GM23338 (cell line): ENCODE results near the gene GPC5. TPM values are rescaled to one million over a fixed set of nuclear protein-coding genes. Genes with fewer than 3 reads are reported as not detected.

ENCODE experiments used
- ATAC-seq: fragments of 200-7000 bp; cut with Tn5 transposase; 3 replicates; pipeline ENCODE4 v1.9.1; 2020
- DNase-seq: peaks from one replicate; pipeline ENCODE4 v3.0.0-alpha.2; 2015; ENCODE audit warnings: low spot score
- H2AFZ ChIP-seq: fragments of 200-600 bp; sonication (generic); 2 replicates; pipeline ENCODE4 v1.8.0; 2016; ENCODE audit warnings: antibody characterized with exemption, mild to moderate bottlenecking, moderate library complexity
- H3F3A ChIP-seq: fragments of 200-600 bp; sonication (generic); replicated peaks from 2 replicates; pipeline ENCODE4 v1.8.0; 2017; ENCODE audit warnings: antibody characterized with exemption, mixed run types, low read depth
- H3K27ac ChIP-seq: fragments of 200-600 bp; sonication (generic); 2 replicates; pipeline ENCODE4 v1.6.1; 2016; ENCODE audit warnings: low read depth
- H3K27me3 ChIP-seq: fragments of 200-600 bp; sonication (generic); 2 replicates; pipeline ENCODE4 v1.8.0; 2016; ENCODE audit warnings: mild to moderate bottlenecking, mixed run types, moderate library complexity; ENCODE audit not compliant: insufficient read depth
- H3K36me3 ChIP-seq: fragments of 200-600 bp; sonication (generic); 2 replicates; pipeline ENCODE4 v1.8.0; 2016; ENCODE audit warnings: mild to moderate bottlenecking; ENCODE audit not compliant: insufficient read depth
- H3K4me1 ChIP-seq: fragments of 200-600 bp; sonication (generic); 2 replicates; pipeline ENCODE4 v1.8.0; 2016; ENCODE audit warnings: mild to moderate bottlenecking, moderate library complexity; ENCODE audit not compliant: insufficient read depth
- H3K4me2 ChIP-seq: fragments of 200-600 bp; sonication (generic); 2 replicates; pipeline ENCODE4 v1.7.1; 2017; ENCODE audit warnings: mixed run types
- H3K4me3 ChIP-seq: fragments of 200-600 bp; sonication (generic); 2 replicates; pipeline ENCODE4 v1.6.1; 2016; ENCODE audit warnings: mixed run types
- H3K79me2 ChIP-seq: fragments of 200-600 bp; sonication (generic); replicated peaks from 2 replicates; pipeline ENCODE4 v1.8.0; 2017; ENCODE audit warnings: mild to moderate bottlenecking; ENCODE audit not compliant: insufficient read depth
- H3K9me2 ChIP-seq: fragments of 200-600 bp; sonication (generic); 2 replicates; pipeline ENCODE4 v1.8.0; 2017; ENCODE audit not compliant: insufficient read depth
- H4K20me1 ChIP-seq: fragments of 200-600 bp; sonication (generic); replicated peaks from 2 replicates; pipeline ENCODE4 v1.8.0; 2017; ENCODE audit warnings: mild to moderate bottlenecking; ENCODE audit not compliant: insufficient read depth
- H3K27ac Mint-ChIP-seq: 2 replicates; pipeline ENCODE4 v1.8.0; 2020; ENCODE audit warnings: inconsistent platforms, mild to moderate bottlenecking, moderate library complexity, mixed read lengths
- H3K27me3 Mint-ChIP-seq: 3 replicates; pipeline ENCODE4 v1.8.0; 2022; ENCODE audit warnings: low read depth, mild to moderate bottlenecking, moderate library complexity, mixed read lengths, inconsistent platforms; ENCODE audit not compliant: insufficient read depth, poor library complexity
- H3K36me3 Mint-ChIP-seq: 3 replicates; pipeline ENCODE4 v1.8.0; 2021; ENCODE audit warnings: low read depth, mild to moderate bottlenecking, inconsistent platforms, moderate library complexity, mixed read lengths
- H3K4me1 Mint-ChIP-seq: 3 replicates; pipeline ENCODE4 v1.8.0; 2020; ENCODE audit warnings: mild to moderate bottlenecking, inconsistent platforms, mixed read lengths
- H3K4me3 Mint-ChIP-seq: 3 replicates; pipeline ENCODE4 v1.8.0; 2021; ENCODE audit warnings: moderate library complexity, mild to moderate bottlenecking, inconsistent platforms, mixed read lengths
- H3K9me3 Mint-ChIP-seq: 3 replicates; pipeline ENCODE4 v1.8.0; 2020; ENCODE audit warnings: moderate library complexity, mild to moderate bottlenecking, inconsistent platforms, mixed read lengths
- CREB1 ChIP-seq: fragments of 250-450 bp; sonication (Bioruptor Pico); IDR thresholded peaks from 2 replicates; pipeline ENCODE4 v1.5.0; 2020; ENCODE audit warnings: low read depth, mild to moderate bottlenecking, moderate library complexity
- CTCF ChIP-seq, 2 experiments: fragments of 200-600 bp in 1 of 2; sonication (generic) in 1 of 2; conservative IDR thresholded peaks; 2 replicates each; pipeline versions ENCODE4 v1.5.1 to v1.6.1; 2016 to 2017; ENCODE audit warnings: antibody characterized with exemption in 2 of 2, low read depth in 2 of 2, mild to moderate bottlenecking in 2 of 2, moderate library complexity in 1 of 2
- ETS1 ChIP-seq: IDR thresholded peaks from 2 replicates; pipeline ENCODE4 v1.6.1; 2016; ENCODE audit warnings: antibody characterized with exemption
- EZH2 ChIP-seq: fragments of 200-600 bp; sonication (generic); IDR thresholded peaks from one replicate; pipeline ENCODE4 v1.8.0; 2017; ENCODE audit warnings: antibody characterized with exemption, mild to moderate bottlenecking, low read depth; ENCODE audit not compliant: unreplicated experiment
- EZH2phosphoT487 ChIP-seq: fragments of 200-600 bp; sonication (generic); IDR thresholded peaks from one replicate; pipeline ENCODE4 v1.8.1; 2018; ENCODE audit warnings: antibody characterized with exemption; ENCODE audit not compliant: unreplicated experiment
- JUNB ChIP-seq: IDR thresholded peaks from one replicate; pipeline ENCODE4 v1.6.1; 2016; ENCODE audit warnings: antibody characterized with exemption; ENCODE audit not compliant: unreplicated experiment
- NANOG ChIP-seq: IDR thresholded peaks from 2 replicates; pipeline ENCODE4 v1.6.1; 2016; ENCODE audit warnings: antibody characterized with exemption, borderline replicate concordance
- POLR2AphosphoS5 ChIP-seq: IDR thresholded peaks from 2 replicates; pipeline ENCODE4 v1.6.1; 2016; ENCODE audit warnings: antibody characterized with exemption, low read depth
- REST ChIP-seq: IDR thresholded peaks from one replicate; pipeline ENCODE4 v1.6.1; 2018; ENCODE audit warnings: antibody characterized with exemption; ENCODE audit not compliant: unreplicated experiment
- STAT1 ChIP-seq: IDR thresholded peaks from one replicate; pipeline ENCODE4 v1.6.1; 2016; ENCODE audit warnings: antibody characterized with exemption; ENCODE audit not compliant: unreplicated experiment
- ZNF114 ChIP-seq: fragments of 250-450 bp; sonication (Bioruptor Pico); IDR thresholded peaks from 2 replicates; pipeline ENCODE4 v1.5.0; 2020; ENCODE audit warnings: mild to moderate bottlenecking, moderate library complexity
- ZNF331 ChIP-seq: fragments of 250-450 bp; sonication (Bioruptor Pico); IDR thresholded peaks from 2 replicates; pipeline ENCODE4 v1.5.0; 2020; ENCODE audit warnings: low read depth, mild to moderate bottlenecking, moderate library complexity
- ZNF462 ChIP-seq: fragments of 250-450 bp; sonication (Bioruptor Pico); IDR thresholded peaks from 2 replicates; pipeline ENCODE4 v1.5.0; 2020; ENCODE audit warnings: mild to moderate bottlenecking, moderate library complexity
- polyA plus RNA-seq: library from polyadenylated mRNA; unstranded; fragments of >200 nt; fragmentation: Nextera tagmentation; extraction: Ambion mirVana; gene quantifications from 2 replicates; pipeline ENCODE4 v1.2.1, GENCODE V29; 2016
- total RNA-seq: library from RNA; depleted of rRNA; stranded (reverse); fragments of >200 nt; shearing (Covaris generic); gene quantifications from 2 replicates; pipeline ENCODE4 v1.2.3, GENCODE V29; 2014

Gene GPC5
- total and polyA plus RNA-seq, 2 experiments from 2014 or later, result 0.95 to 1.1 TPM

GRCh38 chr13:92044351-92044750, 645.9 kb downstream of the GPC5 start:
- no peaks in the 10 kb centered on the region for H3F3A ChIP-seq
- no peaks in the 10 kb centered on the region for H4K20me1 ChIP-seq
- H3K4me3 ChIP-seq, result no peak overlapping the region
- no peak for DNase-seq
- H3K4me2 ChIP-seq, result no peak overlapping the region
- no peak for ATAC-seq
- no peak overlapping the region for H2AFZ ChIP-seq
- H3K79me2 ChIP-seq, result no peaks in the 10 kb centered on the region
- Mint-ChIP-seq H3K27ac (no peak overlapping the region), H3K9me3 (no peaks in the 10 kb centered on the region), H3K27me3 (no peaks in the 10 kb centered on the region), H3K4me3 (no peak overlapping the region), H3K4me1 (no peaks in the 10 kb centered on the region), H3K36me3 (no peaks in the 10 kb centered on the region)
- TF ChIP-seq NANOG, result no peak
- no peak for TF ChIP-seq EZH2phosphoT487
- TF ChIP-seq ZNF114 (CRISPR knock-in tag), result no peak
- TF ChIP-seq JUNB, result no peak
- no peak for TF ChIP-seq ZNF462 (CRISPR knock-in tag)
- no peak for TF ChIP-seq STAT1
- no peak for TF ChIP-seq CREB1 (CRISPR knock-in tag)
- TF ChIP-seq ETS1, result no peak
- TF ChIP-seq EZH2, result no peak
- no peak for TF ChIP-seq ZNF331 (CRISPR knock-in tag)
- TF ChIP-seq POLR2AphosphoS5, result no peak
- no peak for TF ChIP-seq REST
- no peak for TF ChIP-seq CTCF (conservative IDR thresholded peaks at IDR 0.05; ENCODE audit: low read depth in 2 of 2)
- H3K27ac ChIP-seq, result no peak overlapping the region
- H3K27me3 ChIP-seq, result no peaks in the 10 kb centered on the region
- H3K9me2 ChIP-seq, result no peaks in the 10 kb centered on the region
- no peaks in the 10 kb centered on the region for H3K4me1 ChIP-seq
- H3K36me3 ChIP-seq, result no peaks in the 10 kb centered on the region
